Stimulated activated CD4-positive, alpha-beta T cell treated with anti-CD3 and anti-CD28 coated beads, Interleukin-1b, Interleukin-23, amount 100 ng/mL, for 24 hours (primary cell): Measurements from ENCODE around the gene GUCA2A.

ENCODE experiments used
- DNase-seq, 4 experiments: peaks; one replicate each; pipeline ENCODE4 v3.0.0-alpha.2; 2020; ENCODE audit warnings: low read depth in 4 of 4, low spot score in 1 of 4

The GUCA2A gene

GRCh38 chr1:42155362-42155761, 9.2 kb downstream of the GUCA2A start:
- DNase-seq: no peak

DNA sequence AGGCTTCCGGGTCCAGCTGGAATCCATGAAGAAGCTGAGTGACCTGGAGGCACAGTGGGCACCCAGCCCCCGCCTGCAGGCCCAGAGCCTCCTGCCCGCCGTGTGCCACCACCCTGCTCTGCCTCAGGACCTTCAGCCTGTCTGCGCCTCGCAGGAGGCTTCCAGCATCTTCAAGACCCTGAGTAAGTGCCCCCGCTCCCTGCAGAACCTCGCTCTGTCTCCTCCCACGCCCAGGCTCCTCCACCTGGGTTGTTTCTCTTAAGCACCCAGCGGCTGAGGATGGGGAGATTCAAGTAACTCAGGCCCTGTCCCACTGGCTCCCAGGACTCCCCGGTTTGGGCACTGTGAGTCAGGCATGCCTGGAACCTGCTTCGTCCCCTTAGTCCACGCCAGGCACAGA, 9.9 kb downstream of the GUCA2A start:
- no peak for DNase-seq

GRCh38 chr1:42153624-42154023, 10.9 kb downstream of the GUCA2A start:
- DNase-seq: no peak

DNA sequence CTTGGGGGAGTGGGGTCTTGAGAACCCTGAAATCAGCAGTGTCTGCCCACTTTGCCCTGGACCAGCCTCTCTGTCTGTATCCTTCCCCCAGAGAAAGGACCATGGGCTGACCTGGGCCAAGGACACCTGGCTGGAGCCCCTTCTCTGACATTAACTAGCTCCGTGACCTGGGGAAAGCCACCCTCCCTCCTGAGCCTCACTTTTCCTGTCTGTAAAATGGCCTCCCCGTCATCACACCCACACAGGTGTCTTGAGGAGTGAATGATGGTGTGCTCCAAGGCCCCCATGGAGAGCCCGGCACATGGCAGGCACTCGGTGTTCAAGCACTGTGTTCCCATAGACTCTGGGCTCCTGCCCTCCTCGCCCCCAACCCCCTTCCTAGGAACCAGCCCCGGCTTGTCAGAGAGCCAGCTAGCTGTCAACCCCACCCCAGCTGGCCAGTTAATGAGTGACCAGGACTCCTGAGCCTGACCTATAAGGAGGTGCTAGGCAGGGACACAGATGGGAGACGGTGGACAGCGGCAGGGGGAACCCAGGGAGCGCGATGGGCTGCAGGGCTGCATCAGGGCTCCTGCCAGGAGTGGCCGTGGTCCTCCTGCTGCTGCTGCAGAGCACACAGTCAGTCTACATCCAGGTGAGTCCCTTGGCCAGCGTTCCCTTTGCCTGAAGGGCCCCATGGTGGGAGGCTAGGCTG, 11.5 kb downstream of the GUCA2A start, which contains the start of gene GUCA2B:
TSS of gene GUCA2B (plus strand) at position 504 of the 694 bp plus-strand sequence. CDS start at position 545, 41 bp downstream.
- no peak for DNase-seq

- no peak for DNase-seq
These were observed 12.4 kb downstream of the GUCA2A start for GRCh38 chr1:42152119-42152518.

DNA sequence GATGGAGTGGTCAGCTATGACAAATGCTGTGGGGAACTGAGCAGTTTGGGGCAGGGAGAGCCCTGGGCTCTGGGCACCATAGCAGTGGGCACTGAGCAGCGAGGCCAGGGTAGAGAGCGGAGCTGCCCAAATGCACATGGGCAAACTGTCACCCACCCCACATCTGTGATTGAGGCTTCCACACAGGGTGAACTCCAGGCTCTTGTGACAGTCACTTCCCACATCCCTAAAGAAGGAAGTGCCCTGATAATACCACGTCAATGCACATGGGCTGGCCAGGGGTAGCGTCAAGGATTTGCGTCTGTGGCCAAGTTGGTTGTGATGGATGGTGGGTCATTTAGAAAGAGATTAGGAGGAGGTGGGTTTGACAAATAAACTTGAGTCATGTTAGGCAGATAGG, 13.9 kb downstream of the GUCA2A start:
- DNase-seq: no peak

DNA sequence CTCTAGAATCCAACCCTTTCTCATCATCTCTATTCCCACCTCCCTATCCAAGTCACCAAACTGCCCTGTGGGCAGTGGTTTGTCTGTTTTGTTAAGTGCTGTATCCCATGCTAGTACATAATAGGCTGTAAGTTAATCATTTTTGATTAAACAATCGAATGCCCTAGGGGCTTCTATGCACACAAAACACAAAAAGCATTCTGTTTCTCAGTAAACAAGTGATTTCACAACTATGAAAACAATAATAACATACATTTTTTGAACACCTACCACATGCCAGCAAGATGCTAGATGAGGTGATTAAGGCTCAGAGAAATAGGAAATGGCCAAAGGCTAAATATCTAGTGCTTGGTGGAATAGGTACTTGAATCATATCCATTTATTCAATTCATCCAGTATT, 16.4 kb downstream of the GUCA2A start:
- no peak for DNase-seq

DNA sequence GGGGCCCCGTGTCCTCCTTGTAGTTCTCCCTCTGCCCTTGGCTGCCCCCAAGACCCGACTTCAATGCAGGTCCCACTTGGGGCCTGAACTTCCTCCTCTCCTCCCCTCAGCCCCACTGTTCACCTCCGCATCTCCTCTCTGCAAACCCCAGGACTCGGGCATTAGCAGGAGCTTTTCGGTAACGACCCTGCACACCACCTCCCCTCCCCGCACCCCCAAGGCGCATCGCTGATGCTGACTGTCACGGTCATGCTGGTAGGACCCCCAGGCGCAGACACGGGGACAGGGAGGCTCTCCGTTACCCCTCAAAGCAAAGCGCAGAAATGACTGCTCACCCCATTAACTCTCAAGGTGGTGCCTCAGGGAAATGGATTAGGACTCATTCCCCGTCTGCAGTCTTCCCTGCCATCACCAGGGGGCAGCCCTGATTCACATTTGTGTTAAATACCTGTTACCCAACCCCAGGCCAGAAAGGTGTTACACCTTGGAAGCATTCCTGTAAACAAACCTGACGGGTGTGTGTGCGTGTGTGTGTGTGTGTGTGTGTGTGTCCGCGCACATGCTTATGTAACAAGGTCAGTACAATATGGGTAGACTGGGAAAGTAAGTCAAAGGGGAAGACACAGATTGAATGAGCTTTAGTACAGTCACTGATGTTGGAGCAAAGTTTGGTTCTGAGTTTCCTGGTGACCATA, 17.8 kb downstream of the GUCA2A start:
- DNase-seq: peak; percentile 21 to 55 (median 48)

DNA sequence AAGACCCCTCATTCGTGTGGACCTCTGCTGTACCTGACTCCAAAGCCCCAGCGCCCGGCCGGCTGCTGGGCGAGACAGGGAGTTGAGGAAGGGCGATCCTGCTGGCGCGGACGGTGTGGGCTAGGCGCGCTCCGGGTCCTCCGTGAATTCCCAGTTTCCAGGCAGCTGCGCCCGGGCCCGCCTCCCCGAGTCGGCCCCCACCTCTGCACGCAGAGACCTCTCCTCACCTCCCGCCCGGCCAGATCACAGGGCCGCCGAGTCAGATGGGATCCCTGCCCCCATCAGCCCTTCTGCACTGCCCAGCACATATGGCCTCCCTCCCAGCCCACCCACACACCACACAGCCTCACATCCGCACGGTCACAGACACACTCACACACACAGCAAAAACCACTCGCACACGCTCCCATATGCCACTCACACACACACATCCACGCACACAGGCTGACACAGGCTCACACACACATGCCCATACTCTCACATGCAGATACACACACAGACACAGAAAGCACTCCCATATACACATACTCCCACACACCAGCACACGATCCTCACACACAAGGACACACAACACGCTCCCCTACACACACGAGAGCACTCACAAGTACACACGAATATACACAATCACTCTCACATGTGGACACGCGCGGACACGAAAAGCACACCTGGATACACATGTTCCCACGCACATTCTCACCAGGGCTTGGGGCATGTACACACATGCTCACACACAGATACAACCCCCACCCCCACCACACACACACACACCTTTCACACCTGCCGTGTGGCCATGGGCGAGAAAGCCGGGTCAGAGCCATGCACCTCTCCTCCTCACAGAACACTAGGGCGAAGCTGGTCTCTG, 18.6 kb downstream of the GUCA2A start:
- DNase-seq: no peak

- DNase-seq: no peak
These were observed 19.2 kb downstream of the GUCA2A start for GRCh38 chr1:42145389-42145716.

- DNase-seq: no peak
These were observed 19.7 kb downstream of the GUCA2A start for GRCh38 chr1:42144711-42145388.

DNA sequence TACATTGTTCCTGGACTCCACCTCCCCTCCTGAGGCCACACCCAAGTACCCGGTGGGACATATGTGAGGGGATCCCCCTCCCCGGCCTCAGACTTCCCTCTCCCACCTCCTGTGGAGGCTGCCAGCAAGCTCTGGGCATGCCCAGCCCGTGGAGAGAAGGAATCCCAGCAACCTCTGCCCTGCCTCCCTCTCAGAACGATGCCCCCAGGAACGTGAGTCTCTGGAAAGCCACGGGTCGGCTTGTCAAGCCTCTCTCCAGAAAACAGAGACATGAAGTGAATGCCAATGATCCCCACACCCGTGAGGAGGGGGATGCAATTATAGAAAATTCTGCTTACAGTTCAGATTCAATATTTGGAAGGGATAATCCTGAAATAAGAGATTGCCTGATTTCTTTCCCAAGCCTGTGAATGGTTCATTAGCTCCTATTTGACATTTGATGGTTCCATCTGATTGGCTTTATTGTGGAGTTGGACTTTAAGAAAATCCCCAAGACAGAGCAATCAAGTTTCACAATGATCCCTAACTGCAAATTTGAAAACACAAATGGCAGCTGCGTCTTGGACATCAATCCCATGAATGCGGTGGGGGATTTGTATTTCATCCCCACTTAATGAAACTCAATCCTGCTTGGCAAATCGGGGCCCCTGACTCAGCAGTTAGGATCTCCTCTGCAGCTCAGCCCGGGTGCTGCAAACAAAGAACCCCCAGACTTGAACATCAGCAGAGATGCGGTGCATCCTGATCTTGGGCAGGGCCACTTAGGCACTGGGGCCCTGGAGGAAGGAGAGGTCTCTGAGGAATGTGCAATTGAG, 20.4 kb downstream of the GUCA2A start:
- DNase-seq: no peak

DNA sequence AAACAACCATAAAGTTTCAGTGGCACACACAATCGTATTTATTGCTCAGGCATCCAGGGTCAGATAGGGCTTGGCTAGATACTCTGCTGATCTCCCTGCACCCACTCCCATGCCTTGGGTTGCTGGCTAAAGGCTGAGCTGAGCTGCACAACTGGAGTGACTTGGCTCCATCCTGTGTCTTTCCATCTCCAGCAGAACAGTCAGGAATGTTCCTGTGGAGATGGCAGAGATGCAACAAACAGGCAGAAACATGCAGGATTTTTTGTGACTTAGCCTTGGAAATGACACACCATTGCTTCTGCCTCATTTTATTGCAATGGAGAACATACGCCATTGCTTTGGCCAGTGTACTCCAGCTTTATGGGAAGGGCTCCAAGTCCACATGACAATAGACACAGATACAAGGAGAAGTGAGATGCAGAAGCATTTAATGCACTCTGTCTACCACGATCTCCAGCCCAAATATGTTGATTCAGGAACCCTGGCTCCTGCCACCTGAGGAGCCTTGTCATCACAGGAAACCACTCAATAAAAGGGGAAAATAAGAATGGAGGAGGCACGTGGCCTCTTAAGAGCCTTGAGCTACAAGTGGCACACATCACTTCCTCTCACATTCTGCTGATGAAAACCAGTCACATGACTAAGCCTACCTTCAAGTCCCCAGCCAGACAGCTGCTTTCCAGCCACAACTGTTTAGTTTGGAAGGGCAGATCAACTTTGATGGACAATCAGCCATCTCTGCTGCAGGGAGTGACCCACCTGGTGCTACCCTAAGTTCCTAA, 21.5 kb downstream of the GUCA2A start:
- DNase-seq: no peak

GRCh38 chr1:42141978-42142377, 22.6 kb downstream of the GUCA2A start:
- no peak for DNase-seq

DNA sequence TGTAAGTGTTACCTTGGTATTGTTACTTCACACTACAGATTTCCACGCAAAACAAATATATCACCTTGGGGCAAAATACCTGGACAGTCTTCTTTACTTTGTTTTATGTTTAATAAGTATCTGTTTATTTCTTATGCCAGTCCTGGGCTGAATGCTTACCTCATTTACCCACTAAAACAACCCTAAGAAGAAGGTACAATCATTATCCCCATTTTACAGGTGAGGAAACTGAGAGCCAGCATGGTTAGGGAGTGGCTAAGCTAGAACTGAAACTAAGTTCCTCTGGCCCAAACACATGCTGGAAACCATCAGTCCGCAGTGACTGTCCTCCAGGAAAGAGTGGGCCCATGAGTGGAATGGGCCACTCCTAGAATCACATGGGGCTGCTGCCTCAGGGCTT, 24.4 kb downstream of the GUCA2A start:
- no peak for DNase-seq

GRCh38 chr1:42139444-42139843, 25.1 kb downstream of the GUCA2A start:
- no peak for DNase-seq

DNA sequence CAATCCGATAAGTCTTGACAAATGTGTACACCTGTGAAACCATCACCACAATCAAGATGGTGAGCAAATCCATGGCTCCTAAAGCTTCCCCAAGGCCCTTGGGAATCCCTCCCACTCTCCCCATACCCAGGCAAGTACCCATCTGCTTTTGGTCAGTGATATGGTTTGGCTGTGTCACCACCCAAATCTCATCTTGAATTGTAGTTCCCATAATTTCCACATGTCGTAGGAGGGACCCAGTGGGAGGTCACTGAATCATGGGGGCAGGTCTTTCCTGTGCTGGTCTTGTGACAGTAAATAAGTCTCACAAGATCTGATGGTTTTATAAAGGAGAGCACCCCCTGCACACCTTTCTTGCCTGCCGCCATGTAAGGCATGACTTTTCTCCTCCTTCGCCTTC, 26.0 kb downstream of the GUCA2A start:
- no peak for DNase-seq

GRCh38 chr1:42137766-42138165, 26.8 kb downstream of the GUCA2A start:
- DNase-seq: no peak

- DNase-seq: no peak
These were observed 28.1 kb downstream of the GUCA2A start for GRCh38 chr1:42136466-42136865.

DNA sequence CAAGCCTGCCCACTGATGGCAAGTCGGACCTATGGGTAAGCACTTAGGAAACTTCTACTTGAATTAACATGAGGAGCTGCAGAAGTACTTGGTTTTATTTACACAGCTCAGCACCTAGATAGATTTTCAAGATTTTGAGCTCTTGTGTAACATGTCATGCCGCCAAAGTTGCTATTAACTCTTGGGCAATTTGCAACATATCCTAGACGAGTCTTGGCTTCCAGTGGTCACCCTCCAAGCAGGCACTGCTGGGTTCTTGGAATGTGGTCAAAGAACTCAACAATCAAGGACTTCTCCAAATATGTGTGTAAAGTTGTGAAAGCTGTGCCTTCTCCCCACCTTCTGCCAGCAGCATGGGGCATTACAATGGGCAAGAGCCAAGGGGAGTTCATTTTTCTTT, 29.1 kb downstream of the GUCA2A start:
- DNase-seq: no peak
